NOMO-1 treated with DMSO at 0.1 percent for 48 hours (cell line): ENCODE results near the gene GDF11.

Experiments
- DNase-seq: peaks from one replicate; lab custom pipeline; 2025; ENCODE audit not compliant: unreplicated experiment; lab: John Stamatoyannopoulos, UW

GDF11 gene

DNA sequence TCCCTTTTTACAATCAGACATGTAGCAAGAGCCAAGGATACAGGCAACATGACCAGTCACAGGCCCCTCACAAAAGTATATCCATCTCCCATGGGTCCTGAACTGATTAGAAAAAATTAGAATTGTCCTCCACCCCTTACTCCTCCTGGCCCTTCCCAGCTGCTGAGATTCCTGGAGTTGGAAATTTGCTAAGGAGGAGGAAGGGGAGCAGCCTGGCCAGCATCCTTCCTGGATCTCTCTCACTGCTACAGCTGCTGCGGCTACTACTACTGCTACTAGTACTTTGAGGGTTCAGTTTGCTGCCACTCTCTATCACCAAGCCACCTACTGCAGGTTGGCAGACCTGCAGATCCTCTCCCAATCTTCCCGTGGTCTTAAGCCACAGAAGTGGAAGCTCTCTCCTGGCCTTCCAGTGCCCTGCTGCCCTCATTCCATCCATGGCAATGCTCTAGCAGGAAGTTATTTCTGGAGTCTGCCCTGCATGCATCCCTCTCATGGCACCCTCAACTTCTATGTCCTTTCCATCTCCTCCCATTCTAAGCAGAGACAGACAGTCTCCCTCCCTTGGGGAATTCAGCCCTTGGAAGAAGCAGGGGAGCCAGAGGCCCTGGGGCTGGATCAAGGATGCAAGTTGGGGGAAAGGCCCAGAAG lies 36.2 kb upstream of the GDF11 start:
- DNase-seq: no peak

DNA sequence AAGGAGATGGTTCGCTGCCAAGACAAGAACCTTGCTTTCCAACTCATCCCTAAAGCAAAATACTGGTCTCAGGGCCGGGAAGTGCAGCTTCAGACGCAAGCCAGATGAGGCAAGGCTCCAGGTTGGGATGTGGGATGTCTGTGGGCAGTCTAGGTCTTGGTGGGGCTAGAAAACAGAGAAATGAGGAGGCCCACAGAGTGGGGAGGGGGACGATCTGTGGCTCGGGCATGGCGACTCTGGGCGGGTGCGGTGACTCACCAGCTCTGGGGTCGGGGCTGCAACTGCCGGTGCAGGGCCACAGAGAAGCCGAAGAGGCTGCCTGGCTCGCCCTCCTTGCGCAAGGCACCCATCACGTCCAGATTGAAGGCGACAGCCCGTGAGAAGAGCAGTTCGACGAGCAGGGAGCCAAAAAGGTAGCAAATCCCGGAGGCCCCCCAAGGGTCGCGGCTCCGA lies 35.7 kb upstream of the GDF11 start:
- peak; percentile 37 for DNase-seq

DNA sequence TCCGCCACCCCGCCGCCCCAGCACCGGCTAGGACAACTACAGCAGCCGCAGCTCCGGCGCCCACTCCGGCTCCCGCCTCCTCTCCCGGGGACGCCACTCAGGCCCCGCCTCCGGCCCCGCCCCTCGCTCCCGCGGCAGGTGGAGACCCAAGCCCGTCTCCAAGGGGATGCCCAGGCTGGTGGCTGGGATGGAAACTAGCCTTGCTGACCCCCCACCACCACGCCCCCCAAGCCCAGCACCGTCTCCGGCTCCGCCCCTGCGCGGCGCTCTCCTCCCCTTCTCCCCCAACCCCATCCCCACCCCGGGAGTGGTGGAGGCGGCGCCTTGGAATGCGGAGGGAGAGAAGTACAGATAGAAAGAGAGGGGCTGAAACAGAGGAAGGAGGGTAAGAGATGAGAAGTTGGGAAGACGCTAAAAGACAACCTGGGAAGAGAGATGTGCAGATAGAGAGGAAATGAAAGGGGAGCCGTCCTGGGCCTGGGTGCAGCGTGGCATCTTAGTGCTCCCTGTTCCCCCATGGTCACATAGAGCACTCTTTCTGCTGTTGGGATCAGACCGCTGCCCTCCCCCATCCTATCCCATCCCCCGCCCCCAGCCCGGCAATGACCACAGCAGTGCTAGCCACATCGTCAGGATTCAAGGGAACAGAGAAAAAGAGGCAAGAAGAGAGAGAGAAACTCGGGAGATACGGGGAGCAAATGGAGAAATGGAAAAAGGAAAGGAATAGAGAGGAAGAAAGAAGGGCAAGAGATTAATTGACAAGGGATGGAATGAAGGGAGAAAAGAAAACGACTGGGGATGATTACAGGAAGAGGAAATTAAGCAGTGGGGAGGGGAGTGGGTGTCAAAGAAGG lies 34.9 kb upstream of the GDF11 start, which contains the start of gene ITGA7:
Gene ITGA7 (minus strand): TSS at position 64 of the 854 bp plus-strand sequence. CDS start 222 bp downstream, outside the sequence.
- no peak for DNase-seq

DNA sequence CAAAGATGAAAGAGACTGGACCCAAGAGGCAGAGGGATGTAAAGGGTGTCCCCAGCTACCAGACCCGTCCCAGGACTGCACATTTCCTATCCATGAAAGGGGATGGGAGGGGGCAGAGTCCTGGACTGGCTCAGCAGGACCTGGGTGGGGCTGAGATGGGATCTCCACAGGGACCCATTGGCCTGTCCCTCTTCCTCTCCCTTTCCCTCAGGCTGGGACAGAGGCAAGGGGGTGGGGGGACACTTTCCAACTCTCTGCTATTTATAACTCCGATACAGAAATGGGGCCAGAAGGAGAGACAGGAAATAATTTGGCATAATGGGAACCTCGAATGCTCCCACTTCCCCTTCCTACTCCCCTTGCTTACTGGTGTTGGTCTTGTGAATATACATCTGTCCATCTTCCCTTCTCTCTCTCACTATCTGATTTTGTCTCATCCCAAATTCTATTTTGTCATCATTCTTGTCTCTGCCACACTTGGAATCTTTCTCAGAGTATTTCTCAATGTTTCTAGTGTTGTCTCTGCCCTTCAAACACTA lies 34.2 kb upstream of the GDF11 start:
- DNase-seq: peak; percentile 3

DNA sequence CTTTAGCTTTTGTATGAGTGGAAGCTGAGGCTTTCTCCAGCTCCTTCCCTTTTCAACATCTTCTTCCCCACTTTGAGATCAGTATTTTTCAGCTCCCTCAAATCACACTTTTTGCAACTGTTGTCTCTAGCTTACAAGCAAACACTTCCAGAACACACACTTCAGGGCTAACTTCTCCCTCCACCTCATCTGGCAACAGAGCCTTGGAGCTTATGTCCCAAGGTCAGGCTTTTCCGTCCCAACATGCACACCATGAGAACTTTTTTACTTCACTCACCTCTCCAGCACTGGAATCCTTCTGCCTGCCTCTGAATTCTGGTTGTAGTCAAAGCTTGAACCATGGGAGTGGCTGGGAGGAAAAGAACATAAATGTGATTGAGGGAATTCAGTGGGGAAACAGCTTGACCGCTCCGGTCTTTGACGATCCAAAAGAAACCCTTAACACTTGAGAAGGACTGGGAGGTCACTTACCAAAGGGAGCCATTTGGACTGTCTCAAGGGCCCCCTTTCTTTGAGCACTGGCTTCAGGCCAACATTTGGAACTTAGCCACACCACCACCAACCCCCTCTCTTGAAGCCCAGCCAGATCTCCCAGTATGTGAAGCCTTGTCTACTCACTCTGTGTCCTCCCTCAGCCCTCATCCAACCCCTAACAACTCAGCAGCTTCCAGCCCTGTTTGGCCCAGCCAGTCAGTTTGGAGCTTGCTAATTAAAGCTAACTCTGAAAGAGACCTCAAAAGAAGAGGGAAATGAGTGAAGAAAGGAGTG lies 31.0 kb upstream of the GDF11 start:
- no peak for DNase-seq

DNA sequence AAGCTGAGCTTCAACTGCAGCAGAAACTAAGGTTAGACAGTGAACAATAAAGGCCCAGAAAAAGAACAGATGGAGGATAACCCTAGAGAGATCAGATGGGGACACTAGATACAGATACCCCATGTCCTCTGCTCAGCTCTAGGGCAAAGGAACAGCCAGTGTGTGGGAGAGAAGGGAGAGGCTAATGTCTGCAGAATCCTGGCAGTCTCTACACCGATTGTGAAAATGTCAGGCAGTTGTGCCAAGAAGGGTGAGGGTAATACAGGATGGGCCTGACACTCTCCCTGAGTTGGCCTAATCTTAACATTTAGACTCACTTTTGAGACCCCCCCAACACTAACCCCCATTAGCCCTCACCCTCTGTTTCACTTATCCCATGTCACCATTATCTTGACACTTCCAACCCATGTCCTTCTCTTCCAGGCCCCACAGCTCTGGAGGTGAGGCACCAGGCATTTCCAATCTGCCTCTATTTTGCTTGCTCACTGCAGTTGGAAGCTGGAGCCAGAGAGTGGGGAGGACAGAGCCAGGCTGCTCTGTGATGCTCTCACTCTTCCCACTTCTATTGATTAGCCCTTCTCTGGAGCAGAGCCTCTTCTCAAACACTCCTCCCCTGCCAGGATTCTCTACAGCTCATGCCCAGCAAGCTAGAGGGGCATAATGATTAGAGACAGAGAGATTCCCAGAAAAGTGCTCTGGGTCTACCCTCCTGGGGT lies 30.1 kb upstream of the GDF11 start:
- no peak for DNase-seq

DNA sequence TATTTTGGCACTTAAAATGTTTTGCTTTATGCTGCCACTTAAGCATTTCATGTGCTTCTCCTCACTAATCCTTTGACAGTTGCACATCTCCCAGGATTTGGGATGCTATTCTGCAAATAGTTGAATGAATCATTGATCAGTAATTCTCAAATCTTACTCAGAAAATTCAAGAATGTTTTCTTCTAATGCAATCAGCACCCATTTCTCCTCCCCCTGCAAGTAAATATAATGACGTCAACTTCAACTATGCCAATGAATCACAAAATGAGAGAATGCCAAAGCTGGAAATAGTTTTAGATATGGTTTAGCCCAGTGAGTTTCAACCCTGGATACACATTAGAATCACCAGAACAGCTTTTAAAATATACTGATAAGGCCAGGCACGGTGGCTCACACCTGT lies 29.2 kb upstream of the GDF11 start:
- DNase-seq: no peak

DNA sequence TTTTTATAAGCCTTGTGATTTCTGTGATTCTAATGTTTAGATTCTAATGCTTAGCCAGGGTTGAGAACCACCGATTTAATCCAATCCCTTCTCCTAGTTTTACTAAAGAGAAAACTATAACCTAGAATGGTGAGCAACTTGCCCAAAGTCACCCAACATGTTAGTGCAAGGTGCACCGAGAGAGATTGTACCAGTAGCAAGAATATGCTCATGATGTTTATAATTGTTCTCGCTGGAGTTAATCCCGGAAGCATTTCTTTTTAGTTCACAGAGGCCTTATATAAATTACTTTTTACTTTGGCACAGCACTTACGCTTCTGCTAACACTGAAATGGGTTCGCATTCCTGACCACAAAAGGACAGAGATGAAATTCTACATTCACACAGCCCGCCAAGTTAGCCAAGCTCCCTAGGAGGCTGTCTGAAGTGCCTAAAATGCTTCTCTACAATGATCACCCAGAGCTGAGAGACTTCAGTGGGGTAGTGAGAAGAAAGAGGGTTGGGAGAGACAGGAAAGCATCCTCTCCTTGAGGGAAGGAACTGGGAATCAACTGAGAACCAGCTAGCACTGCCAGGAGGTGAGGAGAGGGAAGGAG lies 27.7 kb upstream of the GDF11 start:
- DNase-seq: no peak

DNA sequence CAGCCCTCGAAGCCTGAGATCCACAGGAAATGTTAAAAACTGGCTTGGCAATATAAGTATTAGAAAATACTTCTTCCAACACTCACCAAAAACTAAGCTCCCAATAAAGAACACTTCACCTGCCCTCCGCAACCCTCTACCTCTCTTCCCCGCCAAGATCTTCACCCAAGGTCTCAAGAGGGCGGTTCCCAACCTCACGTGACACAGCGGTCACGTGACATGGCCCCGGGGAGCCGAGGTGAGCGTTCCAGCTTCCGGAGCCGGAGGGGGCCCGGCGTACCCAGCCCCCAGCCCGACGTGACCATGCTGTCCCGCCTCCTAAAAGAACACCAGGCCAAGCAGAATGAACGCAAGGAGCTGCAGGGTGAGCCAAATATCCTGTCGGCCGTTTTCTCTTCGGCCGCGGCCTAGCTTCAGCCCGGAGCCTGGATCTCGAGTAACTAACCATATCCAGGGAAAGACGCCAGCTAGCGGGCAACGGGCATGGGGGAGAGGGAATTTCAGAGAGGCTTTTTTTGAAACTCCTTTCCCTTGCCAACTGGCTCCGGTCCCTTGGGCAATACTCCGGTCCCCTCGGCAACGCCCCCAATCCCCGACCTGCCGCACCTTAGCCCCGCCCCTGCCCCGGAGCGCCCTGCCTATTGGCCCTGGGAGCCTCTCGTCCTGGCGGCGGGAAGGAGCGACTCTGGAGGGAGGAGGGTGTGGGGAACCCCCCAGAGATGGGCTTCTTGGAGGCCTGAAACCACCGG lies 26.9 kb upstream of the GDF11 start, which contains the start of gene BLOC1S1:
Gene BLOC1S1 (plus strand): TSS at position 214 of the 749 bp plus-strand sequence. CDS start 6 bp downstream, at position 220.
- peak; percentile 84 for DNase-seq

DNA sequence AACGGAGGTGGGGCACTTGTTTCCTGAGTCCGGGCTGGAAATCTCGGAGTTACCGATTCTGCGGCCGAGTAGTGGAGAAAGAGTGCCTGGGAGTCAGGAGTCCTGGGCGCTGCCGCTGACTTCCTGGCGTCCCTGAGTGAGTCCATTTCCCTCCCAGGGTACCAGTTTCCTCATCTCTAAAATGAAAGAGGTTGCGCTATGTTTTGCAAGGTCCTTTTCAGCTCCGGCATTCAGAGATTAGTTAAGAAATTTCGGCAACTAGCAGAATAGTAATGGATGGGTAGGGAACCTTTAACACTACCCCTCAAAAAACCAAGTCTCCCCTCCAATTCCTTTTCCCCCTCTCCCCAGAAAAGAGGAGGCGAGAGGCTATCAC lies 26.4 kb upstream of the GDF11 start:
- DNase-seq: peak; percentile 59

DNA sequence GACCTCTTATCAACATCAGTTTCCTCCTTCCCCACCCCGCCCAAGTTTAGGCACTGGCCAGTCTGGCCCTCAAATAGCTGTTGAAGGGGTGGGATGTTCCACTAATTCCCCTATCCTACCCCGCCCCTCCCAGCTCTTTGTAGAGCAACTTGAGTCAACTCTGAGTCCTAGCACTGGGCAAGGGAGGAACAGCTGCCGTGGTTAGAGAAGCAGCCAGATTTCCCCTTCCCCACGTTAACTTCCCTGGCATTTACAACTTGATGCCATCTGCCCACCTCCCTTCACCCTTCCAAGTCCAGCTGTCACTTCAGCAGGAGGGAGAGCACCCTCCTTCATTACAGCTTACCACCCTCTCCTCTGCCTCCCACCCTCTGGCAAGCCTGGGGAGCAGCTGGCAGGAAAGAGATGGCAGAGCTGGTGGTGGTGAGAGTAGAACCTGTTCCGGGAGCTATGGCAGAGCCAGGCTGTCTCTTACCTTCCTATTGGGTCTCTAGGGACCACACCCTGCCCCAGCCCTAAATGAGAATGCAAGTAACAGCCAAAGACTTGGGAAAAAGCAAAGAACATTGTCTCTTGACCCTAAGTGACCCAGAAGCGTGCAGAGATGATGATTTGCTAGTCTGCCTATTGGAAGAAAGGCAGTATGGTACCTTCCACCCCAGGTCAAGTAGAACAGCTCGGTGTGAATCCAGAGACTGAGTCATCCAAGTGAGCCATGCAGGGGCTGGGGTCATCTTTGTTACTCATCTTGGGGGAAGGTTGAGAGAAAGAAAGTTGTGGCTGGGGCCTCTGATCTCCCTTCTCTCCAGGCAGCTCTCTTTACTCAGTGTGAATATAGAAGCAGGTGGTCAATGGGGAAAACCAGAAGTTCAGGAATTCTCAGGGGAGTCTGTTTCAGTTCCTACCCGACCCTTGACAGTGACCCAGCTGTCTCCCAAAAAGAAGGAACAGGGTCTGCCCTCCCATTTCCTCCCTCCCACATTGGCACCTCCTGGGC lies 25.6 kb upstream of the GDF11 start:
- no peak for DNase-seq

DNA sequence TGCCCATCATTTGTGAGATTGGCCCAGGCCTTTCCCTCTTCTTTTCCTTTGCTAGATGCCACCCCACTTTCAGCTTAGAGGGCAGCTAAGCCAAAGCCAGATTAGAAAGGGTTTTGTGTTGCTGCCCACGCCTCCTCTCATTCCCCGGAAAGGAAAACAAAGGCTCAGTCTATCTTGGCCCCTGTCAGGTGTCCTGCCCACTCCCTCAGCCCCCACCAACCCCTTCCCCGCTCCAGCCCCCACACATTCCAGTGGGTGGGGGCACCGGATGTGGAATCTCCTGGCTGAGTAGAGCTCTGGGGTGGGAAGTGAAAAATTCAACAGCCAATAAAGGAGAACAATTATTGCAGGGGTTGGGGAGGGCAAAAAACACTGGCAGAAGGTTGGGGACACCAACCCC lies 24.9 kb upstream of the GDF11 start:
- no peak for DNase-seq

DNA sequence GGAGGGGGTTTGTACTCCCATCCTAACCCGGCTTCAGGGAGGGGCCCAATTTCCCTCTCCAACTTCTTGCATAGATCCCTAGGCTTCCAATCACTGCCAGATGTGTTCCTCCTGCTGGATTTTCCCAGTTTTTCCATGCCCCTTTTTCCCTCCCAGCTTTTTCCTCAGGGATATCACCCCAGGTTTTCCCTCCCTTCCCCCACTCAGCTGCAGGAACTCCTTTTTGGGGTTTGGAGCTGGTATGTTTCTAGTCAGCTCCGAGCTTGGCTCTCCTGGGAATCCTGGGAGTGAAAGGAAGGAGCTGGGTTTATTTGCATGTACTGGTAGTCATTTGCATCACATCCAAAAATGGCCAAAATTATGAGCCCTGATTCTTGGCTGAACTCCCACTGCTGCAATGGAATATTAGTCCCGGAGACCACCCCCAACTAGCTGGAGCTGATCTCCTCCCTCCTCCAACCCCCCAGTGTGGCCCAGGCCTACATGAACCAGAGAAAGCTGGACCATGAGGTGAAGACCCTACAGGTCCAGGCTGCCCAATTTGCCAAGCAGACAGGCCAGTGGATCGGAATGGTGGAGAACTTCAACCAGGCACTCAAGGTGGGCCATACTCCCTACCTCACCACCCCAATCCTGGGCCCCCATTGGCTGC lies 24.2 kb upstream of the GDF11 start:
- no peak for DNase-seq

DNA sequence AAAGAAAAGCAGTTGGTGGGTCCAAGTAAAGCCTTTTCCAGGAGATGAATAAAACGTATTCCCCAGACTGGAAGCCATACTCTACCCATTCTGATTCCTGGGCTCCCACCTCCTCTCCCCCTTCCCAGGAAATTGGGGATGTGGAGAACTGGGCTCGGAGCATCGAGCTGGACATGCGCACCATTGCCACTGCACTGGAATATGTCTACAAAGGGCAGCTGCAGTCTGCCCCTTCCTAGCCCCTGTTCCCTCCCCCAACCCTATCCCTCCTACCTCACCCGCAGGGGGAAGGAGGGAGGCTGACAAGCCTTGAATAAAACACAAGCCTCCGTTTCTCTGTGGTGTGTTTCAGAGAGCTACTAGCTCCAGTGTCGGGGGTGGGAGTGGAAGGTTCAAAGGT lies 23.6 kb upstream of the GDF11 start:
- DNase-seq: no peak

DNA sequence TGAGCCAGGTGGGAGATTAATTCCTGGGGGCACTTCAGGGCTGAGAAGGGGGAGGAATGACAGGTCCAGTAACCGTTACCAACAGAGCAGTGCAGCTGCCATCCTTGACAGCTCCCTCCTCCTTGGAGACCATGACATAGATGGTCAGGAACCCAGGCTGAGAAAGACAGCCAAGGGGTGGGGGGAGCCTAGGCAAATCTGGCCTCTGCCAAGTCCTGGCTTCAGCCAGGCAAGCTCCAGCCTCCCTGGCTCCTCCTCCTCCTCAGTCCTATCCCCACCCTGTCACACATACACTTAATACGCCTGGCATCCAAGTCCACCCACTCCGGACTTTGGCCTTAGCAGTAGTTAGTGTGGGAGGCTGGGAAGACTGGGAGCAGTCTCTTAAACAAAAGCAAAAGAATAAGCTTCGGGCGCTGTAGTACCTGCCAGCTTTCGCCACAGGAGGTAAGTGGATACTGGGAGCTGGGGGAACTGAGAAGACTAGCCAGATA lies 22.8 kb upstream of the GDF11 start, which contains the start of gene RDH5:
Gene RDH5 (plus strand): TSS at position 323 of the 494 bp plus-strand sequence. CDS start 792 bp downstream, outside the sequence.
- no peak for DNase-seq

DNA sequence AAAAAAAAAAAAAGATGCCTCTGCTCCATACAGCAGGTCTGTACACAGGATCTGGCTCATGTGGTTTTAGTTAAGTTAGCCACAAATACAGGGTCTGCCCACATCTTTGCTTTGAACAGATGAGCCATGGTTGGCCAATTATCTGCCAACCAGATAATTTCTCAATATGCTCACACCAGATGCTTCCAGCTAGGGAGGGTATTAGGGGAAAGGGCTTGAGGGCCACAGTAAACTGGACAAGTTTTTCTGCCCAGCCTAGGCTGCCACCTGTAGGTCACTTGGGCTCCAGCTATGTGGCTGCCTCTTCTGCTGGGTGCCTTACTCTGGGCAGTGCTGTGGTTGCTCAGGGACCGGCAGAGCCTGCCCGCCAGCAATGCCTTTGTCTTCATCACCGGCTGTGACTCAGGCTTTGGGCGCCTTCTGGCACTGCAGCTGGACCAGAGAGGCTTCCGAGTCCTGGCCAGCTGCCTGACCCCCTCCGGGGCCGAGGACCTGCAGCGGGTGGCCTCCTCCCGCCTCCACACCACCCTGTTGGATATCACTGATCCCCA lies 22.0 kb upstream of the GDF11 start:
- peak; percentile 82 for DNase-seq

DNA sequence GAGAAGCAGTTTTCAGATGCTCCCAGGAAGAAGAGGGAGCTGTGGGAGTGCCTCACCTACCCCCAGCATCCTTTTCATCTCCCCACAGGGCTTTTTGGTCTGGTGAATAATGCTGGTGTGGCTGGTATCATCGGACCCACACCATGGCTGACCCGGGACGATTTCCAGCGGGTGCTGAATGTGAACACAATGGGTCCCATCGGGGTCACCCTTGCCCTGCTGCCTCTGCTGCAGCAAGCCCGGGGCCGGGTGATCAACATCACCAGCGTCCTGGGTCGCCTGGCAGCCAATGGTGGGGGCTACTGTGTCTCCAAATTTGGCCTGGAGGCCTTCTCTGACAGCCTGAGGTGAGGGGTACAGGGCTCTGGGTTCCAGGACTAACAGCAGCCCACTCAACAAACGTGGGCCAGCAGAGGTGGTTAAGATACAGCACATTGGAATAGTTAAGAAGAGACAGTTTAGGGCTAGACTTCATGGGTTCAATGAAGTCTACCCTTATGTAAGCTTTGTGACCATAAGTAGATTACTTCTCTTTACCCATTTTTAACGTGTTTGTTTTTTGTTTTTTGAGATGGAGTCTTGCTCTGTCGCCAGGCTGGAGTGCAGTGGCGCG lies 21.2 kb upstream of the GDF11 start:
- no peak for DNase-seq
